PC-9 (cell line): ENCODE data around the gene ZCCHC14.

Source experiments
- EZH2 ChIP-seq: fragments of 200-600 bp; sonication (generic); IDR thresholded peaks from 2 replicates; pipeline ENCODE4 v1.8.0; 2017; ENCODE audit warnings: antibody characterized with exemption, low read depth
- TF ChIP-seq, protein P1 (sequence below): fragments of 200-600 bp; sonication (generic); conservative IDR thresholded peaks from 2 replicates; pipeline ENCODE4 v1.6.1; 2017; ENCODE audit warnings: mixed run types, antibody characterized with exemption, mild to moderate bottlenecking, moderate library complexity

DNA sequence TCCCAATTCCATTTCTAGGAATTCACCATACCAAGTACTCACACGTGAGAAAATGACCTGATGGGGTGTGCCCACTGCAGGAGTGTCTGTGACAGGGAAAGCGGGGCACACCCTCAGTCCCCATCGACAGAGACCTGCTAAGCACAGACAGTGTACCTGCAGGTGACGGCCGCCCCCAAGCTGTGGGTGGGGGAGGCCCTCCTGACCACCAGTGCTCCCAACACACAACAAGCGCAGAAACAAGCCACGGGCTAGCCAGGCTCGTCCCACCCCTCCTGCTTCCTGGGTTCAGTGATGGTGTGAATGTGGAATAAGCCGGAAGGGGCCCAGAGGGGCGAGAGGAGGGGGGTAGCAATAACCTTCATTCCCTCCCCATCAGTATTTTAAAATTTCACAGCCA, 31.9 kb downstream of the ZCCHC14 start:
- TF ChIP-seq, protein P1, sequence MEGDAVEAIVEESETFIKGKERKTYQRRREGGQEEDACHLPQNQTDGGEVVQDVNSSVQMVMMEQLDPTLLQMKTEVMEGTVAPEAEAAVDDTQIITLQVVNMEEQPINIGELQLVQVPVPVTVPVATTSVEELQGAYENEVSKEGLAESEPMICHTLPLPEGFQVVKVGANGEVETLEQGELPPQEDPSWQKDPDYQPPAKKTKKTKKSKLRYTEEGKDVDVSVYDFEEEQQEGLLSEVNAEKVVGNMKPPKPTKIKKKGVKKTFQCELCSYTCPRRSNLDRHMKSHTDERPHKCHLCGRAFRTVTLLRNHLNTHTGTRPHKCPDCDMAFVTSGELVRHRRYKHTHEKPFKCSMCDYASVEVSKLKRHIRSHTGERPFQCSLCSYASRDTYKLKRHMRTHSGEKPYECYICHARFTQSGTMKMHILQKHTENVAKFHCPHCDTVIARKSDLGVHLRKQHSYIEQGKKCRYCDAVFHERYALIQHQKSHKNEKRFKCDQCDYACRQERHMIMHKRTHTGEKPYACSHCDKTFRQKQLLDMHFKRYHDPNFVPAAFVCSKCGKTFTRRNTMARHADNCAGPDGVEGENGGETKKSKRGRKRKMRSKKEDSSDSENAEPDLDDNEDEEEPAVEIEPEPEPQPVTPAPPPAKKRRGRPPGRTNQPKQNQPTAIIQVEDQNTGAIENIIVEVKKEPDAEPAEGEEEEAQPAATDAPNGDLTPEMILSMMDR = no peak
- TF ChIP-seq EZH2 = no peak
